K562 (cell line): ENCODE data around the gene CREB3L2. TPM values are rescaled to one million over a fixed set of nuclear protein-coding genes. Genes with fewer than 3 reads are reported as not detected.

ENCODE experiments used
- ATF6 ChIP-seq: sonication (generic); formaldehyde crosslinking; IDR thresholded peaks from 2 replicates; pipeline ENCODE4 v1.4.0; 2020; ENCODE audit warnings: mild to moderate bottlenecking, missing genetic modification reagents
- CHD1 ChIP-seq: fragments of 200-600 bp; sonication (generic); IDR thresholded peaks from one replicate; pipeline ENCODE4 v1.6.1; 2012; ENCODE audit warnings: mild to moderate bottlenecking, moderate library complexity, low read length, inconsistent platforms
- DACH1 ChIP-seq: fragments of 450-650 bp; IDR thresholded peaks from 2 replicates; pipeline ENCODE4 v1.6.1; 2018; ENCODE audit not compliant: partially characterized antibody
- E2F6 ChIP-seq, 2 experiments: IDR thresholded peaks; 2 replicates each; pipeline ENCODE4 v1.6.1; 2011; ENCODE audit warnings: borderline replicate concordance in 1 of 2, control low read depth in 1 of 2, low read depth in 1 of 2, low read length in 1 of 2, mild to moderate bottlenecking in 1 of 2, mixed read lengths in 1 of 2, moderate library complexity in 1 of 2; ENCODE audit not compliant: insufficient read depth in 1 of 2, insufficient read length in 1 of 2, poor library complexity in 1 of 2, severe bottlenecking in 1 of 2; ENCODE audit errors: extremely low read depth in 1 of 2
- E4F1 ChIP-seq: fragments of 250-450 bp; sonication (Bioruptor Pico); IDR thresholded peaks from 2 replicates; pipeline ENCODE4 v1.5.0; 2021; ENCODE audit warnings: mild to moderate bottlenecking, borderline replicate concordance
- GTF2F1 ChIP-seq: IDR thresholded peaks from 2 replicates; pipeline ENCODE4 v1.6.1; 2011; ENCODE audit warnings: low read depth, low read length, improper control_type of control experiment
- HDAC2 ChIP-seq: fragments of 450-650 bp; IDR thresholded peaks from 2 replicates; pipeline ENCODE4 v1.6.1; 2016; ENCODE audit warnings: mild to moderate bottlenecking
- HDGF ChIP-seq: fragments of 450-650 bp; IDR thresholded peaks from 2 replicates; pipeline ENCODE4 v1.6.1; 2016
- HINFP ChIP-seq: fragments of 450-650 bp; conservative IDR thresholded peaks from 2 replicates; pipeline ENCODE4 v1.6.1; 2016; ENCODE audit warnings: missing genetic modification characterization, low read depth, mild to moderate bottlenecking, control low read depth, missing compliant biosample characterization
- NFIC ChIP-seq: fragments of 450-650 bp; IDR thresholded peaks from 2 replicates; pipeline ENCODE4 v1.6.1; 2017; ENCODE audit warnings: mild to moderate bottlenecking, inconsistent platforms
- NR2C1 ChIP-seq, 2 experiments: fragments of 450-650 bp; IDR thresholded peaks; 2 replicates each; pipeline ENCODE4 v1.6.1; 2017; ENCODE audit warnings: mild to moderate bottlenecking in 2 of 2, antibody characterized with exemption in 1 of 2, inconsistent platforms in 1 of 2, missing compliant biosample characterization in 1 of 2, missing genetic modification characterization in 1 of 2
- PHF21A ChIP-seq: fragments of 450-650 bp; IDR thresholded peaks from 2 replicates; pipeline ENCODE4 v1.6.1; 2017; ENCODE audit warnings: low read depth, borderline replicate concordance
- RUNX1 ChIP-seq: sonication (generic); IDR thresholded peaks from 2 replicates; pipeline ENCODE4 v1.6.1; 2016; ENCODE audit warnings: antibody characterized with exemption, low read depth
- SMARCE1 ChIP-seq: fragments of 450-650 bp; IDR thresholded peaks from 2 replicates; pipeline ENCODE4 v1.7.1; 2016; ENCODE audit warnings: mild to moderate bottlenecking
- STAT5A ChIP-seq: IDR thresholded peaks from 2 replicates; pipeline ENCODE4 v1.6.1; 2012; ENCODE audit warnings: low read length, inconsistent platforms, borderline replicate concordance
- STAT5B ChIP-seq: fragments of 250-450 bp; sonication (Bioruptor Pico); IDR thresholded peaks from 2 replicates; pipeline ENCODE4 v1.8.0; 2021; ENCODE audit warnings: mild to moderate bottlenecking, inconsistent platforms
- USF2 ChIP-seq: sonication (generic); formaldehyde crosslinking; IDR thresholded peaks from 2 replicates; pipeline ENCODE4 v1.5.0; 2020; ENCODE audit warnings: missing genetic modification reagents
- ZKSCAN8 ChIP-seq: fragments of 200-800 bp; sonication (Bioruptor generic); IDR thresholded peaks from 2 replicates; pipeline ENCODE4 v1.6.1; 2016; ENCODE audit warnings: missing genetic modification characterization, missing compliant biosample characterization
- ZNF561 ChIP-seq: fragments of 450-650 bp; formaldehyde crosslinking; conservative IDR thresholded peaks from 2 replicates; pipeline ENCODE4 v1.4.0; 2020; ENCODE audit warnings: mild to moderate bottlenecking, moderate library complexity
- polyA plus RNA-seq, 8 experiments: library from polyadenylated mRNA; depleted of rRNA in 4 of 8; stranded (reverse) in 5 of 8; unstranded in 3 of 8; fragments of >200 nt; fragmentation: Nextera tagmentation in 2 of 8; fragmentation: Illumina TruSeq in 1 of 8; extraction: Ambion mirVana in 2 of 8; extraction: Trizol in 1 of 8; gene quantifications; 2 replicates each; pipeline versions ENCODE4 v1.2.1 to v1.2.3, GENCODE V29; 2011 to 2014; ENCODE audit warnings: inconsistent platforms in 1 of 8, missing spikeins in 1 of 8
- total RNA-seq, 7 experiments: library from RNA; depleted of rRNA in 6 of 7; stranded (reverse); fragments of >200 nt in 6 of 7; fragmentation: Illumina TruSeq in 2 of 7; extraction: Trizol in 2 of 7; gene quantifications; 2 replicates each; pipeline versions ENCODE4 v1.2.1 to v1.2.3, GENCODE V29; 2011 to 2021; ENCODE audit warnings: low replicate concordance in 1 of 7

CREB3L2 gene
- total and polyA plus RNA-seq, 9 of the 15 experiments (the other 6 are each of a cell fraction or from before 2014, with no cell fraction given): 7.1 to 45.6 (median 15.8) TPM

GRCh38 chr7:137953665-137954470 is 48.0 kb downstream of the CREB3L2 start (continued):
- no peak for TF ChIP-seq CHD1
- TF ChIP-seq PHF21A: no peak
- TF ChIP-seq USF2 (CRISPR knock-in tag): no peak
- no peak for TF ChIP-seq E2F6 (IDR thresholded peaks at IDR 0.05; ENCODE audit: borderline replicate concordance in 1 of 2, extremely low read depth in 1 of 2, insufficient read depth in 1 of 2, insufficient read length in 1 of 2, low read depth in 1 of 2, low read length in 1 of 2, poor library complexity in 1 of 2, severe bottlenecking in 1 of 2)
- TF ChIP-seq SMARCE1: peak; percentile 65
- no peak for TF ChIP-seq E4F1 (CRISPR knock-in tag)
- 0 out of 2 replicates have a peak, but pooled peaks have one; percentile 16 for TF ChIP-seq HDGF
- peak; percentile 85 for TF ChIP-seq ZKSCAN8 (CRISPR knock-in tag)
- peak; percentile 71 for TF ChIP-seq NR2C1 (IDR thresholded peaks at IDR 0.05)
- peak; percentile 65; the same call in 1 of the 2 replicates for TF ChIP-seq NR2C1 (tag; IDR thresholded peaks at IDR 0.05)
- TF ChIP-seq HINFP: no peak
- TF ChIP-seq STAT5A: no peak
- TF ChIP-seq NFIC: no peak
- TF ChIP-seq GTF2F1: no peak
- no peak for TF ChIP-seq RUNX1
- TF ChIP-seq DACH1: peak; percentile 74
- TF ChIP-seq HDAC2: no peak
- TF ChIP-seq ZNF561 (CRISPR knock-in tag): no peak
- no peak for TF ChIP-seq ATF6
- no peak for TF ChIP-seq STAT5B (CRISPR knock-in tag)
